ENCODE results near the gene MYO7A.

The MYO7A gene

DNA sequence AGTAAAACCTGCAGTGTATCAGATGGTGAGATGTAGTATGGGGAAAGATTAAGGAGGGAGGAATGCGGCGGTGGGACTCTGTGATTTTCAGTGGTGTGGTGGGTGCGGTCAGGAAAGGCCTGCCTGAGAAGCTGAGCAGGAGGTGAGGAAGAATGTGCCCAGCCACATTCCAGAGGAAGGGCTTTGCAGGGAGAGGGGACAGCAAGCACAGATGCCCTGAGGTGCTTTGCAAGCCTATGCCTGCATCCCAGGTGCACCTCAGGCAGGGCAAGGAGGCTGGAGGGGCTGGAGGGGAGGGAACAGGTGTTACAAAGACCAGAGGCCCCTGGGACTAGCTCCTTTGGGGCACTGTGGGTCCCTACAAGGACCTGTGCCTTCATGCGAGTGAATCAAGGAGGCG is 42.1 kb downstream of the MYO7A start:
- no peak for DNase-seq

DNA sequence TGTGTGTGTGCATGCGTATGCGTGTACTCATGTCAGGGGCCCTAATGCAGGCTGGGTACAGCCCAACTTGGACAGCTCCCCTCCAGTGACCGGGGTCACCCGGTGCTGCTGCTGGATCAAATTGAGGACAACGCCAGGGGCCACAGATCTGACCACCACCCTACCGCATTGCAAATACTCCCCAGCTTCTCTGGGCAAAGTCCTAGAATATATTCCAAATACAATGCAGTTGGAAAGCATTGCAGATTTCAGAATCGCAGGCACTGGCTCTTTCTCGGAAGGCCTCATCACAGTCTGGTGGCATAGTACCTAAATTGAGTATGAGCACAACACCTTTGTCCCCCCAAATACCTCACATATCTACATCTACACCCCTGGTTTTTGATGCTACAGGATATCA is 43.2 kb downstream of the MYO7A start:
- DNase-seq = no peak

DNA sequence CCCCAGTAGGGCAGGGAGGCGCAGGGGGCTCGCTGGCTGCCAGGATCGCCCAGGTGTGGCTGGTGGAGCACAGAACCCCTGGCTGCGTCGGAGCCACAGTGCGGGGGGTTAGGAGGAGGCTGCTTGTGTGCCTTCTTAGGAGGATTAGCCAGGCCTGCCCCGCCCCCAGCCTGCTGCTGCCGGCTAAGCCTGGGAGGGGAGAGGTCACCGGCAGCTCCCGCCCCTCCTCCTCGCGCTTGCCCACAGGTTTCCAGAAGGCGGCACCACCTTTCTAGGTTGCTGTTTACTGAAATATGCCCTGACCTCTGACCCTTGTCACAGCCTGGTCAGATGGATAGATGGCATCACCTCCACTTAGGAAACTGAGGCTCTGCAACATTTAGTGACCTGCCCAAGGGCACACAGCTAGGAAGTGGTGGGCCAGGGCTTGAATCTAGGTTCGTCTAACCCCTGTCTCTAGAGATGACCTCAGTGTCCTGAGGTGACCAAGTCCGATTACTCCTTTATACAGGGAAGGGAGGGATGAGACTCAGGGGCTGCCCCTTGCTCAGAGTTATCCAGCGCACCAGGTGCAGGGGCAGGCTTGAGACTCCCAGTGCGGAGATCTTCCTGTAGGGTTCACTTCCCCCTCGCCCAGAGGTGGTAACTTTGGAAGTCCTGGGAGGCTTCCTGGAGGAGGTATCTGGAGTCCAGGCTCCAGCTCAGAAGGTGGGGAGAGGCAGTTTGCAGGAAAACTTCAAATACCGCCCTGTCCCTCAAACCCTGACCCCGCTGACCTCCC is 44.0 kb downstream of the MYO7A start:
- no peak for DNase-seq

DNA sequence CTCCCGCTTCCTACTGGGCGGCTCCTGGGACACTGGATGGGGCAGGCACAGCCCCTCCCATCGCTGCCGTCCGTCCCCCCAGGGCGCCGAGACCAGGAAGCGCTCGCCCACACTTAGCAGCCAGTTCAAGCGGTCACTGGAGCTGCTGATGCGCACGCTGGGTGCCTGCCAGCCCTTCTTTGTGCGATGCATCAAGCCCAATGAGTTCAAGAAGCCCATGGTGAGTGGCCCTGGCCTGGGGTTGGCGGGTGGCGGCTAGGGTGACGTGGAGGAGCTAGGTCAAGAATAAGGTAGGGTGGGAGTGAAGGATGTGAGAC is 44.6 kb downstream of the MYO7A start:
- no peak for DNase-seq

DNA sequence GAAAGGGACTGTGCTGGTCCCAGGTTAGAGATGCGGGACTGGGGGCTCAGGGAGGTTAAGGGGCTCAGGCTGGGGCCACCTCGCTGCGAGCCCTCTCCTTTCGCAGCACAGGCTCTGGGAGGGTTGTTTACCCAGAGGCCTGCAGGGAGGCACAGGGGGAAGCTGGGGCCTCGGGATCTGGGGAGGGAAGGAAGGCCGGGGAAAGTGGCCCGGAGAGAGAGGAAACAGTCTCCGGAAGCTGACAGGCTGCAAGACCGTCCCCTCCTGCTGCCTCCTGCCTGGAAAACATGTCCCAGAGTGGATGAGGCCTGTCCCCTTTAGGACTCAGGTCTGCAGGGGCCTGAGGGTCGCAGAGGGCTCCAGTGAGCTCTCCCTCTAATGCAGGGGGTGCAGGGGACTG is 45.4 kb downstream of the MYO7A start:
- no peak for DNase-seq

DNA sequence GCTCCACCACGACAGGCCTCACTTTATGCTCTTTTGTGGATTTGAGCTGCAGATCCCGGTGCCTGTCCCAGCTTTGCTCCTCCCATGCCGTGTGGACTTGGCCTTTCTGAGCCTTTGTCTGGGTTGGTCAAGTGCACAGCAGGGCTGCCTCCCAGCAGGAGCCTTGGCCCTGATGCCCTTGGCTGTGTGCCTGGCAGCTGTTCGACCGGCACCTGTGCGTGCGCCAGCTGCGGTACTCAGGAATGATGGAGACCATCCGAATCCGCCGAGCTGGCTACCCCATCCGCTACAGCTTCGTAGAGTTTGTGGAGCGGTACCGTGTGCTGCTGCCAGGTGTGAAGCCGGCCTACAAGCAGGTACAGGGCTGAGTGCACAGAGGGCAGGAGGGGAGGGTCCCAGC is 46.5 kb downstream of the MYO7A start:
- no peak for DNase-seq

DNA sequence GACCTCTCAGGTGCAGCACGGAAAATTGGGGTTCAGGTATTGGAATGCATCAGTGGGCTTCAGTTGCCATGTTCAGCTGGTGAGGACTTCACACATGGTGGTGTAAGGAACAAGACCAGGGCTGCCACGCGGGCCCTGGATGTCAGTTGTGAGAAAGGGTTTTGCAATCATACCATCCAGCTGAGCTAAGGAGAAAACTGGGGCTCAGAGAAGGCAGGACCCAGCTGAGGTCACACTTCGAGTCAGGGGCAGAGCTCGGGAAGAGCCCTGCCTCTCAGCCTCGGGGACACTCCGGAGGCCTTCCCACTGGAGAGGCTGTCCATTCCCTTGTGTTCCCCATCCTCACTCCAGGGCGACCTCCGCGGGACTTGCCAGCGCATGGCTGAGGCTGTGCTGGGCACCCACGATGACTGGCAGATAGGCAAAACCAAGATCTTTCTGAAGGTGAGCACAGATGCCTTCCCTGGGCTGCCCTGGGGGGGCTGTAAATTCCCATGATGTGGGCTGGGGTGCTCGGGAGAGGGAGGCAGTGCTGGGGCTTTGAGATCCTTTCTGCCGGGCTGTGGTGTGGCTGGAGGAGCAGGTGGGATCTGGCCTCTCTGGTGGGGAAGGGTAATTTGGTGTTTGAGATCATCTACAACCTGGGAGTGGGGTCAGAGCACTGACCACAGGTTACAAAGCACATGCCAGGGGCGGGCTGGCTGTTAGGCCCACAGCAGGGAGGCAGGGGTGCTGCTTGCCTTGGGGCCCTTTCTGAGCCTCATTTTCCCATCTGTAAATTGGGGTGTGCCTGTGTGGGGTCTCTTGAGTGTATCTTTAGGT is 47.2 kb downstream of the MYO7A start:
- no peak for DNase-seq

DNA sequence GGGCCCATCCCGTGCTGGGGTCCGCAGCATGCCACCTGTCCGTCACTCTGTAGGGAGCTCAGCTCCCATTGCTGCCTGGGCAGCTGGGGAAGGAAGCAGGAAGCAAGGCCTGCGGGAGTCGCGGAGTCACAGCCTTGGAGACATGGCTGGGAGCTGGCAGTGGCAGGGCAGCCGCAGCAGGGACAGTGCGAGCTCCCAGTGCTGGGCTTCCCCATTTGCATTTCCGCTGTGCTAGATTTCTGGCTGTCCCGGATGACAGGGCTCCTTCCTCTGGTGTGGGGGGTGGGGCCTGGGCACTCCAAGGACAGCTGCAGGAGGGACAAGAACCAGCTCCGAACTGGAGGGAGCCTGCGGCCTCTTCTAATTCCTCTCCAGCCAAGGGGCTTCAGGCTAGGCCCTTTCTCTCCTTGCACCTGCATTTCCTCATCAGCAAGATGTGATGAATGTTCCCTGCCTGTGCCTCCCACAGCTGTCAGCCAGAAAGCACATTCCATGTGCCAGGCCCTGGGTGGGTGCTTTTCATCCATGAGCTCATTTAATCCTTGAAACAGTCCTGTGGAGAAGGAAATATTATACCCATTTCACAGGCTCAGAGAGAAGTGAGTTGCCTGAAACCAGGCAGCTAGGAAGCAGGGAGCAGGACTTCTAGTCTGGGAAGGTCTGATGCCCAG is 48.0 kb downstream of the MYO7A start:
- no peak for DNase-seq

DNA sequence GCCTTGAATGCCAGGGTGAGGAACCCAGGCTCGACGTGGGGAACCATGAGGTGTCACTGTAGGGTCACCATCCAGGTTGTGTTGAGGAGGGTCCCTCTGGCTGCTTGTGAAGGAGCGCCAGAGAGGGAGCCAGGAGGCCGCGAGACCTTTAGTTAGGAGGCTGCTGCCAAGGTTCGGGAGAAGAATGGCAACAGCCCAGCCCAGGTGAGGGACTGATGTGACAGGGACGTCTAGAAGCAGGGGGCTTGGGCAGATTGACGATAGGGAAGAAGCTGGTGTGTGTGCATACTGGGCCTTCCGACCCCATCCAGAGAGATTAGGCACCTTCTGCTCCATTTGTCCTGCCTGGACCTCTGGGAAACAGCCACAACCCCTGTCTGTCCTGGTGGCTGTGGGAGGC is 49.0 kb downstream of the MYO7A start:
- no peak for DNase-seq

DNA sequence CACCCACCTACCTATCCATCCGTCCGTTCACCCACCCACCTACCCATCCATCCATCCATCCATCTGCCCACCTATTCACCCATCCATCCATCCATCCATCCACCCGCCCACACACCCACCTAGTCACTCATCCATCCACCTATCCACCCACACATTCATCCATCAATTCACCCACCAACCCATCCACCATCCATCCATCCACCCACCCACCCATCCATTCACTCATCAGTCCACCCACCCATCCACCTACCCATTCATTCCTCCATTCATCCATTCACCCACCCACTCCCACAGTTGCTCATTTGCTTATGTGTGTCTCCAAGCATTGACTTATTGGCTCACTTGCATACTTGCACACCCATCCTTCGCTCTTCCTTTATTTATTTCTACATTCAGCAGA is 50.1 kb downstream of the MYO7A start:
- no peak for DNase-seq

DNA sequence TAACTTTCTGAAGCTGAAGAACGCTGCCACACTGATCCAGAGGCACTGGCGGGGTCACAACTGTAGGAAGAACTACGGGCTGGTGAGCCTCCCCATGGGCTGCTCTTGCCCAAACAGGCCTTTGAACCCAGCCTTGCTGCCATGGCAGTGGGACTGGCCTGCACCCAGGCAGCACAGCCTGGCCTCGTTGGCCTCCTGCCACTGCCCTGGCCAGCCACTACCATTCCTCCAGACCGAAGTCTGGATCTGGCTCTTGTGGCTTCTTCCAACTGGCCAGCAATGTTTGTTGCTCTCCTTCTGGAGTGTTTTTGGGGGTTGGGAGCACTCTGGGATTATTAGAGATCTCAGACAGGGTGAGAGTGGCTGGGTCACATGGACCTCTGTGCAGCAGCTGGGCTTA is 51.0 kb downstream of the MYO7A start:
- DNase-seq = no peak

DNA sequence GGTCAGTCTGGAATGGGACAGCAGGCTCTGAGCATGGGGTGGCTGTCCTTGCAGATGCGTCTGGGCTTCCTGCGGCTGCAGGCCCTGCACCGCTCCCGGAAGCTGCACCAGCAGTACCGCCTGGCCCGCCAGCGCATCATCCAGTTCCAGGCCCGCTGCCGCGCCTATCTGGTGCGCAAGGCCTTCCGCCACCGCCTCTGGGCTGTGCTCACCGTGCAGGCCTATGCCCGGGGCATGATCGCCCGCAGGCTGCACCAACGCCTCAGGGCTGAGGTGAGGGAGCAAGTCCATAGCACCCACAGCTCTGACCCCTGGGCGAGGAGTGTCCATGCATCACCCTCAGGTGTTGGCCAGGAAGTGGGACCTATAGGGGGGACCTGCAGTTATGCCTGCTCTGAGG is 51.6 kb downstream of the MYO7A start:
- no peak for DNase-seq

DNA sequence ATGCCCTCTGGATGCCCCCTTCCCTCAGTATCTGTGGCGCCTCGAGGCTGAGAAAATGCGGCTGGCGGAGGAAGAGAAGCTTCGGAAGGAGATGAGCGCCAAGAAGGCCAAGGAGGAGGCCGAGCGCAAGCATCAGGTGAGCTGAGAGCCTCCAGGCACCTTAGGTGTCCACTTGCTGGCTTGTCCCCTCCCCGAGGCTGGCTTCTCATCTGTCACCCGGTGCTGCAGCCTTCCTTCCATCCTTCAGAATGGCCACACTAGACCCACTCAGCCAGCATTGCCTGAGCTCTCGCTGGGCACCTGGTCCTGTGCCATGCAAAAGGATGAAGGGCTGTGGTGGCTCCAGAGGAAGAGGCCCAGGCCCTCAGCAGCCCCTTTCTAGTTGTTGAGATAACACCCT is 52.3 kb downstream of the MYO7A start:
- DNase-seq = no peak

DNA sequence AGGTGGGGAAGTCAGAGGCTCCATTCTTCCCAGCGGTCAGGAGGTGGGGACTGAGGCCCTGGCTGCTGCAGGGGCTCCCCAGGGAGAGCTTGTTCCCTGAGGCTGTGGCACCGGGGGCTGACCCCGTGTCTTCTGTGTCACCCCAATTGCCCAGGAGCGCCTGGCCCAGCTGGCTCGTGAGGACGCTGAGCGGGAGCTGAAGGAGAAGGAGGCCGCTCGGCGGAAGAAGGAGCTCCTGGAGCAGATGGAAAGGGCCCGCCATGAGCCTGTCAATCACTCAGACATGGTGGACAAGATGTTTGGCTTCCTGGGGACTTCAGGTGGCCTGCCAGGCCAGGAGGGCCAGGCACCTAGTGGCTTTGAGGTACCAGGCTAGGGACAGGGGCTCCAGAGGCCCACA is 53.2 kb downstream of the MYO7A start:
- DNase-seq = no peak

DNA sequence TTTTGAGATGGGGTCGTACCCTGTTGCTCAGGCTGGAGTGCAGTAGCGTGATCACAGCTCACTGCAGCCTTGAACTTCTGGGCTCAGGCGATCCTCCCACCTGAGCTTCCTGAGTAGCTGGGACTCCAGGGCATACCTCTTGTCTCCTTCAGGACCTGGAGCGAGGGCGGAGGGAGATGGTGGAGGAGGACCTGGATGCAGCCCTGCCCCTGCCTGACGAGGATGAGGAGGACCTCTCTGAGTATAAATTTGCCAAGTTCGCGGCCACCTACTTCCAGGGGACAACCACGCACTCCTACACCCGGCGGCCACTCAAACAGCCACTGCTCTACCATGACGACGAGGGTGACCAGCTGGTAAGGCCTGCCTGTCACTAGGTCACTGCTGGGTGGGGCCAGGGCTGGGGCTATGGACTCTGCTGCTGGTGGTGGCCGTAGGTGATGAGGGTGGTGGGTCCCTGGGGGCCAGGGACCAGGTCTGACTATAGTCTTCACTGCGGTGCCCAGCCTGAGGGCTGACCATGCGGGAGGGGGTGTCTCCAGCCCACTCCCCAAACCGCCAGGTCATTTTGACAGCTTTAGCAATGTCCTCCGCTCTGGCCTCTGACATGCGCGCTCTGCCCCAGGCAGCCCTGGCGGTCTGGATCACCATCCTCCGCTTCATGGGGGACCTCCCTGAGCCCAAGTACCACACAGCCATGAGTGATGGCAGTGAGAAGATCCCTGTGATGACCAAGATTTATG is 53.9 kb downstream of the MYO7A start:
- DNase-seq = no peak

DNA sequence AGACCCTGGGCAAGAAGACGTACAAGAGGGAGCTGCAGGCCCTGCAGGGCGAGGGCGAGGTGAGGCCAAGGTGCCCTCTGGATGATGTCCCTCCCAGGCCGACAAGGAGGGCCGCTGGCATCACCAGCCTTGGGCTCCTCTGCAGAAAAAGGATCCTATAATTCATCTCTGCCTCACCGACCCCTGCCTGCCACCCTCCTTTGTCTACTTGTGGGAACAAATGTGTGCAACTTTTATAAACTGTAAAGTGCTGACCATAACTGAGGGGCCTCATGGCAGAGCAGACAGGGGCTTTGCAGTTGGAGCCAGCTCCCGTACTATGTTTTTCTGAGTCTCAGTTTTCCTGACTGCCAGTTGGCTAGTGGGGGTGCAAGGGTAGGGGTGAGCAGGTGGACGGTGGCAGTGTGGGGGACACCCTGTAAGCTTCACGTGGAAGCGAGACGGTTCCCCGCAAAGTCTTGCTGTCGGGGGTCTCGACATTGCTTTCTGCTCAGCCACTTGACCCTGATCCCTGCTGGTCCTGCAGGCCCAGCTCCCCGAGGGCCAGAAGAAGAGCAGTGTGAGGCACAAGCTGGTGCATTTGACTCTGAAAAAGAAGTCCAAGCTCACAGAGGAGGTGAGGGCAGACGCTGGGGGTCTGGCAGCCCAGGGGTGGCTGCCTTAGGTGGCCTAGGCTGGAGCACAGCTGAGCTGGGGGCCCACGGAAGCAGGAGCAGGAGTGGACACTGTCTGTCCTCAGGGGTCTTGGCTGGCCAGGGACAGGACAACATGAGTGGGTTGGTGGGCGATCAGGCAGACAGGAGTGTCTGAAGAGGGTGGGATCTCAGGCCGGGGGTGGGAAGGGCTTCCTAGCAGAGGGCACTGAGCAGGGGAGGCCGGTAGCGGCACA is 54.7 kb downstream of the MYO7A start:
- DNase-seq = no peak

DNA sequence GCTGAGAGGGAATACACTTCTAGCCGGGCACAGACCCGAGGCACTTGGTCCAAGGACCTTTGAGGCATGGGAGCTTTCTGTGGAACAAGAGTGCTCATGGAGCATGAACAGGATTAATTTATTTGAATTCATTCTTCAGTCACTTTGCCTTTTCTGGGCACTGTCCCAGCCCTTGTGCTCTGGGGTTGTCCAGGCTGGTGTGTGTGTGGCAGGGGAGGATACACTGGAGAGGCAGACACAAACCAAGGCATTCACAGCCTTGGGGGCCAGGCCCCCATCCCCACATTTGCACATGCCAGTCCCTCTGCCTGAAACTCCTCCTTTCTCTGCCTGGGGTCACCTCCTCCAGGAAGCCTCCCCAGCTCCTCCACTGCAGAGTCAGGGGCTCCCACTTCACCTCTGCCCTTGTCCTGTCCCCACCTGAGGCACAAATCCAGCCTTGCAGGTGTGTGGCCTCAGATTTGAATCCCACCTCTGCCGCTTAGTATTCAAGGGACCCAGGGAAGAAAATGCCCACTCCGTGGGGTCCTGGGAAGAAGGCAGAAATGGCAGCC is 55.5 kb downstream of the MYO7A start:
- DNase-seq = no peak

DNA sequence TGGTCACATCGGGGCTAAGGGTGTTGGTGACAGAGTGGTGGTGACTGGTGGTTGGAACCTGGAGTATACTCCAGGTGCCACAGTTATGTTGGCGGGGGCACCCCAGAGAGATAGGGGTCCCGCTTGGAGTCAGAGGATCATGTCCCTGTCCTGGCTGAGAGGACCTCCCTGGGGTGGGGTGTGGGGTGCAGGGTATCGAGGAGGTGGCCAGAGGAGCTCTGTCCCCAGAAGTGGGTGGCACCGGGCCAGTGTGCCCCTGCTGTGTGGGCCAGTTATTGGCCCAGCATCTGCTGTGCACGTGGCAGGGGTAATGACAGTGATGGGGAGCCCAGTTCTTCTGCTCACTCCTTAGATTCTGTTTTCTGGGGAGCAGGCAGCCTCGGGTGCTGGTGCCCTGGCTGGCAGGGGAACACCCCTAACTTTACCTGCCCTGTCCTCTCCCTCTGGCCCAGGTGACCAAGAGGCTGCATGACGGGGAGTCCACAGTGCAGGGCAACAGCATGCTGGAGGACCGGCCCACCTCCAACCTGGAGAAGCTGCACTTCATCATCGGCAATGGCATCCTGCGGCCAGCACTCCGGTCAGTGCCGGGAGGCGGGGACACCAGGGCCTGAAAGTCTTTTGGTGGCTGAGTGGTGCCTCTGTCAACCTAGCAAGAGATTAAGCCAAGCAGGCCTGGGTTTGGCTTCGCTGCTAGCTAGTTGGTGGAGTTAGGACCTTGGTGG is 56.3 kb downstream of the MYO7A start:
- DNase-seq = no peak

DNA sequence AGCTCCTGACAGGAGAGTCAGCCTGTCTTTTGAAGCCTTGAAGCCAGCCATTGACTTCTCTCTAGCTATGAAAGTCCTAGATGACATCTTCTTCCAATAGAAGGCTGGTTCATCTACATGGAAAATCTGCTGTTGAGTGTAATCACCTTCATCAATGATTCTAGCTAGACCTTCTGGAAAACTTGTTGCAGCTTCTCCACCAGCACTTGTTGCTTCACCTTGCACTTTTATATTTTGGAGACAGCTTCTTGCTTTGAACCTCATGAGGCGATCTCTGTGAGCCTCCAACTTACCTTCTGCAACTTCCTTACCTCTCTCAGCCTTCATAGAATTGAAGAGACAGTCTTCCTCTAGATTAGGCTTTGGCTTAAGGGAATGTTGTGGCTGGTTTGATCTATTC is 58.3 kb downstream of the MYO7A start:
- DNase-seq = no peak

DNA sequence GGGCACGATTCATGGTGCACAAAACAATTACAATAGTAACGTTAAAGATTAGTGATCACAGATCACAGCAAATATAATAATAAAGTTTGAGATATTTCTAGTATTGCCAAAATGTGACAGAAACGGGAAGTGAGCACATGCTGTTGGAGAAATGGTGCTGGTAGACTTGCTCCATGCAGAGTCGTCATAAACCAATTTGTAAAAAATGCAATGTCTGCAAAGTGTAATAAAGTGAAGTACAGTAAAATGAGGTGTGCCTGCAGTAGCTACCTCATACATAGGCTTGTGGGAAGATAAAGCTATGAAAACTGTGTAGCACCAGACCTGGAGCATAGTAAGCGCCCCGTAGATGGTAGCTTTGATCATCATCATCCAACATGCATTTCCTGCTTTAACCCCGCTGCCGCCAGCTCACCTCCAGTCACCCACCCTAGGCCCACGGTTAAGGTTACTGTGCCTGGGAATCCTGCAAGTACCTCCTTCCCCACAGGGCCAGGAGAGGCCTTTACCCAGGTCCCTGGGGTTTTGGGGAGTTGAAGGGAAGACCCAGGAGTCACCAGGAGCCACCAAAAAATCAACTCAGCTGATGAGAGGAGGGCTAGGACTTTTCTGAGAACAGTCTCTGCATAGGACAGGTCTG is 59.2 kb downstream of the MYO7A start:
- no peak for DNase-seq
